DND-41 (cell line): ENCODE measurements around the gene FREM1.

Source experiments
- ATAC-seq: fragments of 200-7000 bp; cut with Tn5 transposase; 3 replicates; pipeline ENCODE4 v1.9.1; 2021; ENCODE audit warnings: low read depth; ENCODE audit not compliant: insufficient read depth
- DNase-seq: peaks from one replicate; pipeline ENCODE4 v3.0.0-alpha.2; 2020
- H2AFZ ChIP-seq: 2 replicates; pipeline ENCODE4 v1.6.0; 2012; ENCODE audit warnings: low read depth, low read length
- H3K27ac ChIP-seq: 2 replicates; pipeline ENCODE4 v1.5.1; 2012; ENCODE audit warnings: low read length, inconsistent platforms
- H3K27me3 ChIP-seq: fragments of 200-600 bp; sonication (generic); 2 replicates; pipeline ENCODE4 v1.6.0; 2012; ENCODE audit warnings: low read length, mild to moderate bottlenecking, inconsistent platforms; ENCODE audit not compliant: insufficient read depth, poor library complexity
- H3K36me3 ChIP-seq: 2 replicates; pipeline ENCODE4 v1.5.1; 2012; ENCODE audit warnings: low read length, inconsistent platforms; ENCODE audit not compliant: insufficient read depth
- H3K4me1 ChIP-seq: 2 replicates; pipeline ENCODE4 v1.5.1; 2012; ENCODE audit warnings: mild to moderate bottlenecking, low read length; ENCODE audit not compliant: insufficient read depth
- H3K4me2 ChIP-seq: 2 replicates; pipeline ENCODE4 v1.6.0; 2012; ENCODE audit warnings: mild to moderate bottlenecking, moderate library complexity, low read length, inconsistent platforms; ENCODE audit not compliant: insufficient read depth
- H3K4me3 ChIP-seq, 2 experiments: fragments of 200-600 bp in 1 of 2; shearing (Covaris generic) in 1 of 2; 2 replicates each; pipeline ENCODE4 v1.5.1; 2012 to 2016; ENCODE audit warnings: inconsistent platforms in 2 of 2, low read length in 2 of 2, mild to moderate bottlenecking in 2 of 2, low read depth in 1 of 2, moderate library complexity in 1 of 2
- H3K79me2 ChIP-seq: 2 replicates; pipeline ENCODE4 v1.6.0; 2012; ENCODE audit warnings: low read length, inconsistent platforms; ENCODE audit not compliant: insufficient read depth
- H3K9ac ChIP-seq: 2 replicates; pipeline ENCODE4 v1.6.0; 2012; ENCODE audit warnings: low read depth, mild to moderate bottlenecking, inconsistent platforms, low read length, moderate library complexity
- H3K9me3 ChIP-seq: 2 replicates; pipeline ENCODE4 v1.5.1; 2012; ENCODE audit warnings: low read length, moderate library complexity, mild to moderate bottlenecking, inconsistent platforms; ENCODE audit not compliant: insufficient read depth, severe bottlenecking
- H4K20me1 ChIP-seq: 2 replicates; pipeline ENCODE4 v1.6.0; 2012; ENCODE audit warnings: low read length; ENCODE audit not compliant: insufficient read depth
- CTCF ChIP-seq: IDR thresholded peaks from 2 replicates; pipeline ENCODE4 v1.5.1; 2012; ENCODE audit warnings: borderline replicate concordance, low read length, moderate library complexity, mild to moderate bottlenecking; ENCODE audit not compliant: poor library complexity, severe bottlenecking; ENCODE audit errors: extremely low read depth
- EZH2 ChIP-seq: IDR thresholded peaks from 3 replicates; pipeline ENCODE4 v1.6.1; 2012; ENCODE audit warnings: borderline replicate concordance, low read depth, mild to moderate bottlenecking, moderate library complexity, low read length, inconsistent platforms; ENCODE audit not compliant: severe bottlenecking

FREM1 gene

DNA sequence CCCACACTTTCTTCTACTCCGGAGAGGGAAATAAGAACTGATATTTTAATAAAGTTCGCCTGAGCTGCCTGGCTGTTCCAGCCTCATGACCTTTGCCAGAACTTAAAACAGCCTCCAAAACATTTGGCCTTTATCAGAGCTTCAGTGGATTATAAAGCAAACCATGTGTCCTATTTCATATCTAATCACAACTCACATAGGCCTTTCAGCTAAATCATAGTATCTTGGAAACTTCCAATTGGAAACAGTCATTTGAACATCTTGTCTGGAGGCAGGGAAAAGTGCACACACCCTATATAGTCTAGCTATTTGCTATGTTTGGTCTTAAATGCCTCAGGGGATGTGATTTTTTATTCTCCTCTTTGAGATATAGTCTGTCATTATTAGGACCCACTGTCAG, 46.0 kb upstream of the FREM1 start:
- Histone ChIP-seq H3K27me3 (no peaks in the 10 kb centered on the region), H3K9me3 (no peaks in the 10 kb centered on the region), H3K9ac (no peak overlapping the region), H3K4me2 (no peak overlapping the region), H3K4me1 (peaks cover 5% of the 10 kb centered on the region), H4K20me1 (no peaks in the 10 kb centered on the region), H3K27ac (no peak overlapping the region), H2AFZ (no peak overlapping the region), H3K4me3 (no peak overlapping the region), H3K79me2 (no peaks in the 10 kb centered on the region), H3K36me3 (no peaks in the 10 kb centered on the region)
- ATAC-seq (no peak), DNase-seq (no peak)
- TF ChIP-seq CTCF: no peak

DNA sequence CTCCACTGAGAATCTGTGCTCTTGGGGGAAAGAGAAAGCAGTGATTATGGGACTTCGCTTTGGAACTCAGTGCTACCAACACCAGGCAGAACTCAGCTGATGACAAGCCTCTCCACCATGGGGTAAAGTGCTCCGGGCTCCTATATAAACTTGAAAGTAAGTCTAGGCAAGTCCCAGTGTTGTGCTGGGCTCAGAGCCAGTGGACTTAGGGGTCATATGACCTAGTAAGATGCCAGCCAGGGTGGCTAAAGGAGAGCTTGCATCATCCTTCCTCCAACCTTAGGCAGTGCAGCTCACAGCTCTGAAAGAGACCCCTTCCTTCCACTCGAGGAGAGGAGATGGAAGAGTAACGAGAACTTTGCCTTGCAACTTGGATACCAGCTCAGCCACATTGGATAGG, 35.1 kb upstream of the FREM1 start:
- Histone ChIP-seq H2AFZ (no peak overlapping the region), H4K20me1 (no peaks in the 10 kb centered on the region), H3K4me3 (no peak overlapping the region), H3K27ac (no peak overlapping the region), H3K4me1 (no peaks in the 10 kb centered on the region), H3K36me3 (no peaks in the 10 kb centered on the region), H3K27me3 (no peaks in the 10 kb centered on the region), H3K79me2 (no peaks in the 10 kb centered on the region), H3K9me3 (no peaks in the 10 kb centered on the region), H3K4me2 (no peak overlapping the region), H3K9ac (no peak overlapping the region)
- DNase-seq: no peak
- TF ChIP-seq EZH2 (no peak), CTCF (no peak)
- ATAC-seq: no peak

DNA sequence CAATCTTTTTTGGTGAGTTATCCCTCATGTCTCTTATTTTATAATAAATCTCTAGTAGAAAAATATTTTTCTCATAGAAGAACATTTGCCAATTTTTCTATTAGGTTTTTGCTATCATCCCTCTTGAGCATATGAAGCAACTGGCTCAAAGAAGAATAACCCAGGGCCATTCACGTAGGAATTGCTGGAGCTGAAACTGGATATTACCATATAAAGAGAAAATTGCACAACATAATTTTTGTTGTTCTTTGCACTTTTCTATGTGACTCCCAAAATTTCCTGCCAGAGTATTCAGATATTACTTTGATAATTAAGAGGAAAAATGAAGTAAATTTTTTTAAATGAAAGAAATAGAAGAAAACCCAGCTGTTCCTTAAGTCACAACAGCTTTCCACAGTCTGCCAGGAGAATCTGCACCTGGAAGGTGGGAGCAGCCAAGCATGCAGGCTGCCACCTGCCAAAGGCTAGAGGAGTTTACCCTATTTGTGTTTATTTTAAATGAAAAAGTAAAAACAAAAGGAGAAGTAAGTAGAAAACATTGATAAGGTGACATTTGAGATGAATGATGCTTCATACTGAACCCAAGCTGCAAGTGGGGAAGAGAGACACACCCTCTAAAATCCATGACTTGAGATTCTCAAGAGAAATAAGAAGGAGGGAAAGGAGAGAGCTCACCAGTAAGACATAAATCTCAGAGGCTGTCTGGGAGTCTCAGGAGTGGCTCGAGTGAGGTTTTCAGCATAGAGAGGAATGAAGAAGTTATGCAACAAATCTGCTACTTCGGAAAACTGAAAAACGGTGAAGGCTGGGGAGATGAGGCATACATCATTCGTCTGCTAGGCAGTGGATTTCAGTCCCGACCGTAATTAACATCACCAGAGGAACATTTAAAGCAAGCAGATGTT, 31.5 kb upstream of the FREM1 start:
- Histone ChIP-seq H2AFZ (no peak overlapping the region), H3K36me3 (no peaks in the 10 kb centered on the region), H3K4me2 (no peak overlapping the region), H3K27ac (no peak overlapping the region), H3K4me1 (no peaks in the 10 kb centered on the region), H3K4me3 (no peak overlapping the region), H3K9me3 (no peaks in the 10 kb centered on the region), H3K27me3 (no peaks in the 10 kb centered on the region), H3K9ac (no peak overlapping the region), H3K79me2 (no peaks in the 10 kb centered on the region), H4K20me1 (no peaks in the 10 kb centered on the region)
- no peak for ATAC-seq
- DNase-seq: no peak
- TF ChIP-seq EZH2 (no peak), CTCF (no peak)
